H1 (cell line): ENCODE data around the gene CD160. TPM values are rescaled to one million over a fixed set of nuclear protein-coding genes. Genes with fewer than 3 reads are reported as not detected.
A peak's percentile ranks its signal among the peaks of the same experiment; 100 is the strongest.

Experiments used
- CTCF ChIA-PET: fragments of 300-600 bp; sonication (Branson Sonifier 250); formaldehyde crosslinking; loops from one replicate; lab custom pipeline; 2021; ENCODE audit not compliant: partially characterized antibody; lab: Charles Lee
- POLR2A ChIA-PET: fragments of 300-600 bp; sonication (Branson Sonifier 250); formaldehyde crosslinking; loops from one replicate; lab custom pipeline; 2021; ENCODE audit warnings: inconsistent platforms; ENCODE audit not compliant: partially characterized antibody; lab: Charles Lee
- DNase-seq, 2 experiments: peaks; one replicate each; pipeline versions ENCODE4 v3.0.0 to v3.0.0-alpha.2; 2010 to 2022; ENCODE audit warnings: low spot score in 2 of 2, low read depth in 1 of 2, mixed read lengths in 1 of 2
- FAIRE-seq: peaks from 2 replicates; lab custom pipeline; 2011; peaks lifted over from hg19 to GRCh38; lab: Jason Lieb, UNC
- H2AFZ ChIP-seq: 2 replicates; pipeline ENCODE4 v1.8.1; 2012; ENCODE audit warnings: low read length, inconsistent platforms
- H2AK5ac ChIP-seq: 2 replicates; pipeline ENCODE4 v1.6.1; 2013; ENCODE audit warnings: low read depth, low read length
- H2BK120ac ChIP-seq: replicated peaks from 2 replicates; pipeline ENCODE3; 2013; ENCODE audit warnings: low read depth, low read length, inconsistent platforms
- H2BK12ac ChIP-seq: 2 replicates; pipeline ENCODE4 v1.6.1; 2013; ENCODE audit warnings: low read depth, low read length
- H2BK15ac ChIP-seq: 2 replicates; pipeline ENCODE4 v1.6.1; 2013; ENCODE audit warnings: low read length
- H2BK20ac ChIP-seq: 2 replicates; pipeline ENCODE4 v1.6.1; 2013; ENCODE audit warnings: low read length
- H2BK5ac ChIP-seq: 2 replicates; pipeline ENCODE4 v1.6.1; 2013; ENCODE audit warnings: low read depth, low read length
- H3K14ac ChIP-seq: 2 replicates; pipeline ENCODE4 v1.6.1; 2013; ENCODE audit warnings: inconsistent platforms; ENCODE audit not compliant: insufficient read length
- H3K18ac ChIP-seq: 2 replicates; pipeline ENCODE4 v1.6.1; 2013; ENCODE audit warnings: low read length; ENCODE audit errors: extremely low read depth
- H3K23ac ChIP-seq: 2 replicates; pipeline ENCODE4 v1.6.1; 2013; ENCODE audit warnings: inconsistent platforms; ENCODE audit not compliant: insufficient read length
- H3K23me2 ChIP-seq: 2 replicates; pipeline ENCODE4 v1.6.1; 2013; ENCODE audit warnings: low read depth, low read length
- H3K27ac ChIP-seq: 2 replicates; pipeline ENCODE4 v1.6.1; 2011; ENCODE audit warnings: low read depth, low read length, inconsistent platforms
- H3K27me3 ChIP-seq, 4 experiments: replicated peaks in 1 of 4; 1 replicate in 1 of 4; 2 replicates in 3 of 4; pipeline versions ENCODE4 v1.6.1 to v1.8.1; 2011 to 2013; ENCODE audit warnings: low read length in 3 of 4, mild to moderate bottlenecking in 3 of 4, inconsistent platforms in 2 of 4, mixed read lengths in 2 of 4, moderate library complexity in 1 of 4; ENCODE audit not compliant: control insufficient read depth in 3 of 4, insufficient read depth in 3 of 4; ENCODE audit errors: extremely low read depth in 1 of 4
- H3K36me3 ChIP-seq, 4 experiments: 2 replicates each; pipeline versions ENCODE4 v1.6.1 to v1.8.1; 2011 to 2013; ENCODE audit warnings: mild to moderate bottlenecking in 4 of 4, low read length in 3 of 4, moderate library complexity in 2 of 4, control low read depth in 1 of 4, inconsistent platforms in 1 of 4; ENCODE audit not compliant: insufficient read depth in 4 of 4, control insufficient read depth in 2 of 4
- H3K4ac ChIP-seq: replicated peaks from 2 replicates; pipeline ENCODE3; 2013; ENCODE audit warnings: low read length, low read depth, mixed read lengths, inconsistent platforms; ENCODE audit not compliant: insufficient read length
- H3K4me1 ChIP-seq, 4 experiments: replicated peaks in 1 of 4; 1 replicate in 1 of 4; 2 replicates in 3 of 4; pipeline versions ENCODE4 v1.6.1 to v1.8.1; 2011 to 2013; ENCODE audit warnings: low read length in 3 of 4, inconsistent platforms in 2 of 4, mixed read lengths in 1 of 4; ENCODE audit not compliant: insufficient read depth in 4 of 4, control insufficient read depth in 3 of 4
- H3K4me2 ChIP-seq, 2 experiments: 2 replicates each; pipeline versions ENCODE4 v1.6.1 to v1.8.1; 2011 to 2013; ENCODE audit warnings: low read depth in 2 of 2, low read length in 2 of 2, control low read depth in 1 of 2, inconsistent platforms in 1 of 2, mild to moderate bottlenecking in 1 of 2; ENCODE audit not compliant: insufficient read depth in 1 of 2
- H3K4me3 ChIP-seq, 4 experiments: fragments of 200-600, 300-600 bp in 1 of 4; sonication (generic), shearing (Covaris generic), sonication (Bioruptor Twin) in 1 of 4; 2 replicates each; pipeline versions ENCODE4 v1.5.1 to v1.8.1; 2011 to 2016; ENCODE audit warnings: low read length in 4 of 4, low read depth in 3 of 4, control low read depth in 2 of 4, inconsistent platforms in 2 of 4, mild to moderate bottlenecking in 2 of 4, mixed read lengths in 1 of 4, moderate library complexity in 1 of 4; ENCODE audit not compliant: insufficient read depth in 2 of 4; ENCODE audit errors: extremely low read depth in 1 of 4
- H3K56ac ChIP-seq: replicated peaks from 2 replicates; pipeline ENCODE3; 2013; ENCODE audit warnings: low read depth, mild to moderate bottlenecking, mixed read lengths, low read length, inconsistent platforms; ENCODE audit not compliant: insufficient read length
- H3K79me1 ChIP-seq: 2 replicates; pipeline ENCODE4 v1.6.1; 2013; ENCODE audit warnings: low read depth, low read length, control low read depth
- H3K79me2 ChIP-seq, 2 experiments: 2 replicates each; pipeline versions ENCODE4 v1.6.1 to v1.8.1; 2012 to 2013; ENCODE audit warnings: low read length in 2 of 2, mild to moderate bottlenecking in 2 of 2, inconsistent platforms in 1 of 2; ENCODE audit not compliant: insufficient read depth in 2 of 2, control insufficient read depth in 1 of 2
- H3K9ac ChIP-seq, 4 experiments: replicated peaks in 1 of 4; 1 replicate in 1 of 4; 2 replicates in 3 of 4; pipeline versions ENCODE4 v1.6.1 to v1.8.1; 2011 to 2013; ENCODE audit warnings: low read depth in 3 of 4, low read length in 3 of 4, control low read depth in 2 of 4, mild to moderate bottlenecking in 2 of 4, moderate library complexity in 2 of 4, inconsistent platforms in 1 of 4; ENCODE audit errors: extremely low read depth in 1 of 4
- H3K9me3 ChIP-seq, 2 experiments: 2 replicates each; pipeline versions ENCODE4 v1.6.1 to v1.8.1; 2012 to 2013; ENCODE audit warnings: mild to moderate bottlenecking in 2 of 2, moderate library complexity in 2 of 2, control low read depth in 1 of 2, inconsistent platforms in 1 of 2, low read depth in 1 of 2, low read length in 1 of 2, mixed read lengths in 1 of 2; ENCODE audit not compliant: insufficient read depth in 2 of 2
- H4K20me1 ChIP-seq, 2 experiments: replicated peaks in 1 of 2; 2 replicates each; pipeline versions ENCODE3 to v1.8.1; 2011 to 2013; ENCODE audit warnings: inconsistent platforms in 2 of 2, low read length in 2 of 2, mild to moderate bottlenecking in 1 of 2; ENCODE audit not compliant: insufficient read depth in 2 of 2, control insufficient read depth in 1 of 2
- H4K5ac ChIP-seq: 2 replicates; pipeline ENCODE4 v1.6.1; 2013; ENCODE audit warnings: low read length, low read depth, mixed read lengths, inconsistent platforms; ENCODE audit not compliant: insufficient read length
- H4K8ac ChIP-seq: 2 replicates; pipeline ENCODE4 v1.8.0; 2013; ENCODE audit warnings: mild to moderate bottlenecking, moderate library complexity, low read length, inconsistent platforms; ENCODE audit not compliant: insufficient read depth; ENCODE audit errors: extremely low read depth
- H4K91ac ChIP-seq: replicated peaks from 2 replicates; pipeline ENCODE3; 2013; ENCODE audit warnings: low read length, mixed read lengths, inconsistent platforms; ENCODE audit not compliant: insufficient read length
- CEBPB ChIP-seq: IDR thresholded peaks from 2 replicates; pipeline ENCODE4 v1.6.1; 2012; ENCODE audit warnings: low read depth, low read length
- MAX ChIP-seq: IDR thresholded peaks from 2 replicates; pipeline ENCODE4 v1.6.1; 2012; ENCODE audit warnings: inconsistent platforms
- SP2 ChIP-seq: IDR thresholded peaks from 2 replicates; pipeline ENCODE4 v1.6.1; 2012; ENCODE audit warnings: mild to moderate bottlenecking, low read length, inconsistent platforms
- TEAD4 ChIP-seq: IDR thresholded peaks from 2 replicates; pipeline ENCODE4 v1.6.1; 2012; ENCODE audit warnings: low read depth, low read length, inconsistent platforms, mixed read lengths
- WGBS, 2 experiments: shearing (Covaris generic) in 1 of 2; methylation state at CpG; one replicate each; pipeline versions ENCODE4 v1.1.6 to v1.1.7; 2013 to 2015; ENCODE audit warnings: low lambda C conversion rate in 2 of 2, mixed read lengths in 2 of 2, inconsistent platforms in 1 of 2, low coverage in 1 of 2, missing lambda C conversion rate in 1 of 2; ENCODE audit not compliant: insufficient replicate concordance in 2 of 2, insufficient coverage in 1 of 2, insufficient read length in 1 of 2; ENCODE audit errors: extremely low coverage in 1 of 2, missing lambda C conversion rate in 1 of 2; 5-methylcytosine and 5-hydroxymethylcytosine counted together
- polyA plus RNA-seq, 7 experiments: library from polyadenylated mRNA; depleted of rRNA in 3 of 7; stranded (reverse) in 5 of 7; unstranded in 2 of 7; fragments of >200 nt in 5 of 7; fragments of 200-250 nt in 2 of 7; gene quantifications; 1 replicate in 5 of 7; 2 replicates in 1 of 7; 4 replicates in 1 of 7; pipeline versions ENCODE4 v1.2.1 to v1.2.3, GENCODE V29; 2011 to 2013; ENCODE audit warnings: missing spikeins in 2 of 7, mixed read lengths in 2 of 7
- total RNA-seq: library from RNA; stranded (reverse); fragmentation: NEBNext Ultra II Directional; extraction: Animal tissue kit (Norgen Biotek cat#: 25700); gene quantifications from 2 replicates; pipeline ENCODE4 v1.2.1, GENCODE V29; 2021

CD160 gene
- total and polyA plus RNA-seq, 2 of the 8 experiments (the other 6 are each of a cell fraction or from before 2014, with no cell fraction given), result not detected

GRCh38 chr1:145688328-145688727, 31.0 kb upstream of the CD160 start:
- Histone ChIP-seq H3K27me3 (no peaks in the 10 kb centered on the region), H4K91ac (no peak overlapping the region), H3K4me1 (peaks cover 0 to 3% (median under 1%) of the 10 kb centered on the region in 4 experiments; a peak in 2 of 7 replicates), H2BK5ac (no peak overlapping the region), H3K4me2 (no peak overlapping the region), H2BK120ac (no peak overlapping the region), H4K5ac (no peak overlapping the region), H3K9me3 (no peaks in the 10 kb centered on the region), H3K27ac (no peak overlapping the region), H3K4ac (no peak overlapping the region), H2BK20ac (no peak overlapping the region), H2AFZ (no peak overlapping the region), H3K4me3 (no peak overlapping the region), H3K18ac (no peak overlapping the region), H3K9ac (no peak overlapping the region), H2BK15ac (no peak overlapping the region), H3K79me2 (no peaks in the 10 kb centered on the region), H3K79me1 (no peaks in the 10 kb centered on the region), H3K23me2 (no peaks in the 10 kb centered on the region), H4K20me1 (no peaks in the 10 kb centered on the region), H4K8ac (no peak overlapping the region), H3K23ac (no peak overlapping the region), H3K56ac (no peak overlapping the region), H3K36me3 (no peaks in the 10 kb centered on the region), H3K14ac (no peak overlapping the region), H2AK5ac (no peak overlapping the region), H2BK12ac (no peak overlapping the region)
- WGBS, 2 experiments, result 72% methylated on average over 4 of the region's 4 CpGs; no CpG with 5 or more reads in 1 of the 2 experiments
- DNase-seq (no peak), FAIRE-seq (no peak)
- ChIA-PET CTCF (interaction anchor here (1.4 kb wide), 1 partner anchor 33 kb away, joined by 4 read pairs; no protein-coding TSS in a partner anchor), POLR2A (interaction anchor here (1.4 kb wide), 1 partner anchor 15 kb away, joined by 4 read pairs; no protein-coding TSS in a partner anchor)
- TF ChIP-seq MAX, result peak; percentile 29; the same call in 1 of the 2 replicates
- TF ChIP-seq TEAD4, result peak; percentile 54; the same call in 1 of the 2 replicates
- TF ChIP-seq CEBPB, result no peak
- TF ChIP-seq SP2, result no peak
